ENCODE results near the gene DENND2A. TPM values are rescaled to one million over a fixed set of nuclear protein-coding genes. Genes with fewer than 3 reads are reported as not detected.

DENND2A gene
- total RNA-seq, 2 experiments from 2014 or later: not detected

GRCh38 chr7:140643416-140643815, 2.8 kb upstream of the DENND2A start:
- Mint-ChIP-seq H3K27me3 (peaks cover 36% of the 10 kb centered on the region), H3K27ac (no peak overlapping the region), H3K9me3 (no peaks in the 10 kb centered on the region), H3K4me3 (no peak overlapping the region), H3K36me3 (ENCODE audit: low read depth) (no peaks in the 10 kb centered on the region), H3K4me1 (ENCODE audit: low read depth) (peaks cover 19% of the 10 kb centered on the region)
- no peak for TF ChIP-seq CTCF (IDR thresholded peaks at IDR 0.05)
- ATAC-seq (no peak), DNase-seq (no peak)
- POLR2A ChIA-PET: interaction anchor here (1.6 kb wide), 1 partner anchor 10 kb away, joined by 3 read pairs; no protein-coding TSS in a partner anchor
- CTCF ChIA-PET: interaction anchor here (2.4 kb wide), 1 partner anchor 10 kb away, joined by 11 read pairs; no protein-coding TSS in a partner anchor
- intact Hi-C loops (cut with micrococcal nuclease): no loop called here

- TF ChIP-seq CTCF (IDR thresholded peaks at IDR 0.05): no peak
- DNase-seq (no peak), ATAC-seq (no peak)
- H3K36me3 Mint-ChIP-seq (ENCODE audit: low read depth): no peaks in the 10 kb centered on the region
- no peak overlapping the region for H3K27ac Mint-ChIP-seq
- H3K27me3 Mint-ChIP-seq: peaks cover 47% of the 10 kb centered on the region
- peak overlapping the region; percentile 7 for H3K4me3 Mint-ChIP-seq
- CTCF ChIA-PET: interaction anchor here (1.3 to 2.4 kb wide), 2 partner anchors 12 to 123 kb away, joined by 4 to 11 read pairs; no protein-coding TSS in a partner anchor
- peaks cover 15% of the 10 kb centered on the region for H3K4me1 Mint-ChIP-seq (ENCODE audit: low read depth)
- H3K9me3 Mint-ChIP-seq: no peaks in the 10 kb centered on the region
- POLR2A ChIA-PET: no interaction called here
- intact Hi-C loops (cut with micrococcal nuclease): no loop called here
Observed at GRCh38 chr7:140641524-140642195, 1.0 kb upstream of the DENND2A start.

GRCh38 chr7:140640060-140640637, 464 bp downstream of the DENND2A start:
- CTCF ChIA-PET: no interaction called here

GRCh38 chr7:140639366-140640053, 1.1 kb downstream of the DENND2A start:
- H3K27ac Mint-ChIP-seq: no peak overlapping the region
- DNase-seq: peak; percentile 48
- H3K9me3 Mint-ChIP-seq: no peaks in the 10 kb centered on the region
- peak; percentile 21 for ATAC-seq
- ChIA-PET CTCF (interaction anchor here (1.3 kb wide), 1 partner anchor 14 kb away, joined by 7 read pairs; no protein-coding TSS in a partner anchor), POLR2A (no interaction called here)
- H3K27me3 Mint-ChIP-seq: peaks cover 45% of the 10 kb centered on the region
- TF ChIP-seq CTCF (IDR thresholded peaks at IDR 0.05): no peak
- peak overlapping the region; percentile 65 for H3K4me3 Mint-ChIP-seq
- intact Hi-C loops (cut with micrococcal nuclease): no loop called here
- peaks cover 14% of the 10 kb centered on the region for H3K4me1 Mint-ChIP-seq (ENCODE audit: low read depth)
- H3K36me3 Mint-ChIP-seq (ENCODE audit: low read depth): no peaks in the 10 kb centered on the region

More at GRCh38 chr7:140640060-140640637, 464 bp downstream of the DENND2A start:
- POLR2A ChIA-PET: no interaction called here
- peak overlapping the region; percentile 65 for H3K4me3 Mint-ChIP-seq
- no peaks in the 10 kb centered on the region for H3K36me3 Mint-ChIP-seq (ENCODE audit: low read depth)
- no peak overlapping the region for H3K27ac Mint-ChIP-seq
- H3K4me1 Mint-ChIP-seq (ENCODE audit: low read depth): peaks cover 14% of the 10 kb centered on the region
- no peak for DNase-seq
- intact Hi-C loops (cut with micrococcal nuclease): no loop called here
- H3K27me3 Mint-ChIP-seq: peaks cover 47% of the 10 kb centered on the region
- no peaks in the 10 kb centered on the region for H3K9me3 Mint-ChIP-seq
- peak; percentile 44 for ATAC-seq
- no peak for TF ChIP-seq CTCF (IDR thresholded peaks at IDR 0.05)

All from activated CD8-positive, alpha-beta T cell treated with anti-CD3 and anti-CD28 coated beads for 36 hours (primary cell).